H9 (cell line): ENCODE data around the gene INPP5E. TPM values are rescaled to one million over a fixed set of nuclear protein-coding genes. Genes with fewer than 3 reads are reported as not detected.

ENCODE experiments used
- DNase-seq: peaks from one replicate; pipeline ENCODE4 v3.0.0-alpha.2; 2017
- H2AFZ ChIP-seq: one replicate; pipeline ENCODE4 v1.6.1; 2013; ENCODE audit warnings: mild to moderate bottlenecking, low read length, control low read depth, moderate library complexity
- H2AK5ac ChIP-seq: 2 replicates; pipeline ENCODE4 v1.6.1; 2013; ENCODE audit warnings: low read length, control low read depth, mixed read lengths; ENCODE audit not compliant: insufficient read length
- H2BK120ac ChIP-seq: one replicate; pipeline ENCODE4 v1.6.1; 2013; ENCODE audit warnings: low read depth, mild to moderate bottlenecking, low read length, control low read depth, inconsistent platforms; ENCODE audit not compliant: poor library complexity, severe bottlenecking
- H2BK12ac ChIP-seq: 2 replicates; pipeline ENCODE4 v1.6.1; 2013; ENCODE audit warnings: low read length, control low read depth, mixed read lengths, low read depth; ENCODE audit not compliant: insufficient read length
- H2BK15ac ChIP-seq: 2 replicates; pipeline ENCODE4 v1.6.1; 2013; ENCODE audit warnings: low read depth, low read length, control low read depth
- H2BK20ac ChIP-seq: one replicate; pipeline ENCODE4 v1.6.1; 2013; ENCODE audit warnings: low read depth, mild to moderate bottlenecking, low read length, control low read depth, inconsistent platforms; ENCODE audit not compliant: poor library complexity, severe bottlenecking
- H2BK5ac ChIP-seq: 2 replicates; pipeline ENCODE4 v1.6.1; 2013; ENCODE audit warnings: low read length, control low read depth, mixed read lengths; ENCODE audit not compliant: insufficient read length
- H3K14ac ChIP-seq: 2 replicates; pipeline ENCODE4 v1.6.1; 2013; ENCODE audit warnings: low read length, control low read depth; ENCODE audit not compliant: insufficient read depth
- H3K18ac ChIP-seq: 2 replicates; pipeline ENCODE4 v1.6.1; 2013; ENCODE audit warnings: low read depth, mild to moderate bottlenecking, mixed read lengths, low read length, control low read depth; ENCODE audit not compliant: insufficient read length
- H3K23ac ChIP-seq: 2 replicates; pipeline ENCODE4 v1.6.1; 2013; ENCODE audit warnings: low read length, control low read depth, mixed read lengths, low read depth; ENCODE audit not compliant: insufficient read length
- H3K23me2 ChIP-seq: 2 replicates; pipeline ENCODE4 v1.6.1; 2013; ENCODE audit warnings: low read depth, mild to moderate bottlenecking, mixed read lengths, low read length, control low read depth; ENCODE audit not compliant: insufficient read length, poor library complexity, severe bottlenecking
- H3K27ac ChIP-seq: 2 replicates; pipeline ENCODE4 v1.5.1; 2013; ENCODE audit warnings: low read length, control low read depth, mixed read lengths, low read depth; ENCODE audit not compliant: insufficient read length
- H3K27me3 ChIP-seq: 2 replicates; pipeline ENCODE4 v1.6.1; 2013; ENCODE audit warnings: low read length, control low read depth, inconsistent platforms; ENCODE audit not compliant: insufficient read depth
- H3K4ac ChIP-seq: 2 replicates; pipeline ENCODE4 v1.6.1; 2013; ENCODE audit warnings: low read depth, mild to moderate bottlenecking, control low read depth, inconsistent platforms, low read length, moderate library complexity
- H3K4me1 ChIP-seq: 2 replicates; pipeline ENCODE4 v1.6.1; 2013; ENCODE audit warnings: low read length, control low read depth, inconsistent platforms; ENCODE audit not compliant: insufficient read depth
- H3K4me2 ChIP-seq: 2 replicates; pipeline ENCODE4 v1.6.1; 2013; ENCODE audit warnings: low read length, control low read depth, mixed read lengths; ENCODE audit not compliant: insufficient read length, insufficient read depth
- H3K56ac ChIP-seq: 2 replicates; pipeline ENCODE4 v1.6.1; 2013; ENCODE audit warnings: low read depth, mild to moderate bottlenecking, mixed read lengths, low read length, control low read depth; ENCODE audit not compliant: insufficient read length
- H3K79me1 ChIP-seq: 2 replicates; pipeline ENCODE4 v1.6.1; 2013; ENCODE audit warnings: low read depth, mild to moderate bottlenecking, moderate library complexity, low read length, control low read depth, inconsistent platforms; ENCODE audit not compliant: insufficient read depth, poor library complexity, severe bottlenecking
- H3K79me2 ChIP-seq: 2 replicates; pipeline ENCODE4 v1.6.1; 2013; ENCODE audit warnings: low read length, control low read depth, inconsistent platforms; ENCODE audit not compliant: insufficient read depth
- H3K9ac ChIP-seq: 2 replicates; pipeline ENCODE4 v1.6.1; 2013; ENCODE audit warnings: low read length, control low read depth, mixed read lengths; ENCODE audit not compliant: insufficient read length; ENCODE audit errors: extremely low read depth
- H3K9me3 ChIP-seq: one replicate; pipeline ENCODE4 v1.6.1; 2013; ENCODE audit warnings: low read depth, low read length, inconsistent platforms; ENCODE audit not compliant: control insufficient read depth
- H3T11ph ChIP-seq: one replicate; pipeline ENCODE4 v1.6.1; 2013; ENCODE audit warnings: mild to moderate bottlenecking, low read length, control low read depth, inconsistent platforms
- H4K20me1 ChIP-seq: one replicate; pipeline ENCODE4 v1.6.1; 2013; ENCODE audit not compliant: control insufficient read depth, insufficient read length, insufficient read depth
- H4K5ac ChIP-seq: 2 replicates; pipeline ENCODE4 v1.6.1; 2013; ENCODE audit warnings: low read depth, mild to moderate bottlenecking, mixed read lengths, low read length, control low read depth; ENCODE audit not compliant: insufficient read length
- H4K8ac ChIP-seq: replicated peaks from 2 replicates; pipeline ENCODE4 v1.6.1; 2013; ENCODE audit warnings: low read length, control low read depth, mixed read lengths, low read depth; ENCODE audit not compliant: insufficient read length
- H4K91ac ChIP-seq: 2 replicates; pipeline ENCODE4 v1.6.1; 2013; ENCODE audit warnings: low read depth, mild to moderate bottlenecking, moderate library complexity, mixed read lengths, low read length, control low read depth; ENCODE audit not compliant: insufficient read length
- H3K27ac Mint-ChIP-seq, 3 experiments: 2 replicates in 2 of 3; 3 replicates in 1 of 3; pipeline ENCODE4 v1.8.0; 2020 to 2021; ENCODE audit warnings: mixed read lengths in 3 of 3, mild to moderate bottlenecking in 1 of 3, moderate library complexity in 1 of 3
- H3K27me3 Mint-ChIP-seq: 2 replicates; pipeline ENCODE4 v1.8.0; 2021; ENCODE audit warnings: low read depth, mild to moderate bottlenecking, moderate library complexity, mixed read lengths
- H3K36me3 Mint-ChIP-seq, 3 experiments: 2 replicates in 2 of 3; 3 replicates in 1 of 3; pipeline ENCODE4 v1.8.0; 2020 to 2021; ENCODE audit warnings: low read depth in 3 of 3, mixed read lengths in 3 of 3; ENCODE audit not compliant: insufficient read depth in 1 of 3
- H3K4me1 Mint-ChIP-seq, 2 experiments: 2 replicates each; pipeline ENCODE4 v1.8.0; 2020; ENCODE audit warnings: mixed read lengths in 2 of 2
- H3K4me3 Mint-ChIP-seq, 2 experiments: 2 replicates in 1 of 2; 3 replicates in 1 of 2; pipeline ENCODE4 v1.8.0; 2020 to 2021; ENCODE audit warnings: mild to moderate bottlenecking in 2 of 2, mixed read lengths in 2 of 2, moderate library complexity in 1 of 2
- H3K9me3 Mint-ChIP-seq, 2 experiments: 2 replicates in 1 of 2; 3 replicates in 1 of 2; pipeline ENCODE4 v1.8.0; 2020; ENCODE audit warnings: mild to moderate bottlenecking in 2 of 2, mixed read lengths in 2 of 2, moderate library complexity in 1 of 2
- WGBS: extraction: QIAGEN DNeasy Blood & Tissue Kit; methylation state at CpG from one replicate; pipeline ENCODE4 v1.1.7; 2013; ENCODE audit warnings: missing lambda C conversion rate, low lambda C conversion rate, mixed read lengths; ENCODE audit not compliant: insufficient read length; ENCODE audit errors: extremely low coverage; 5-methylcytosine and 5-hydroxymethylcytosine counted together
- total RNA-seq: library from RNA; stranded (reverse); gene quantifications from 2 replicates; pipeline ENCODE4 v1.2.1, GENCODE V29; 2021
- TF ChIP-seq, protein P1 (sequence below): fragments of 200-600 bp; sonication (generic); conservative IDR thresholded peaks from 3 replicates; pipeline ENCODE4 v1.8.0; 2021; ENCODE audit warnings: antibody characterized with exemption, mild to moderate bottlenecking

The INPP5E gene
- total RNA-seq, 1 experiment from 2014 or later: 21.0 TPM

- Histone ChIP-seq H3K14ac (no peak overlapping the region), H3K27ac (no peak overlapping the region), H3K18ac (no peak overlapping the region), H2BK5ac (no peak overlapping the region), H4K5ac (no peak overlapping the region), H3K23me2 (peaks cover under 1% of the 10 kb centered on the region), H3K4me1 (no peaks in the 10 kb centered on the region), H2BK20ac (no peak overlapping the region), H2AFZ (no peak overlapping the region), H4K91ac (no peak overlapping the region), H3K9ac (no peak overlapping the region), H3K27me3 (no peaks in the 10 kb centered on the region), H2BK12ac (no peak overlapping the region), H2AK5ac (no peak overlapping the region), H3K79me2 (peaks cover 6% of the 10 kb centered on the region; the same call in 1 of the 2 replicates), H4K20me1 (no peaks in the 10 kb centered on the region), H3K56ac (no peak overlapping the region), H3K4me2 (no peak overlapping the region), H2BK120ac (no peak overlapping the region), H3K9me3 (no peaks in the 10 kb centered on the region), H4K8ac (no peak overlapping the region), H3K23ac (no peak overlapping the region), H2BK15ac (no peak overlapping the region), H3T11ph (no peak overlapping the region), H3K4ac (no peak overlapping the region), H3K79me1 (peaks cover 9% of the 10 kb centered on the region)
- WGBS: no CpG with 5 or more reads among the region's 8 CpGs
- no peak for DNase-seq
- TF ChIP-seq, protein P1, sequence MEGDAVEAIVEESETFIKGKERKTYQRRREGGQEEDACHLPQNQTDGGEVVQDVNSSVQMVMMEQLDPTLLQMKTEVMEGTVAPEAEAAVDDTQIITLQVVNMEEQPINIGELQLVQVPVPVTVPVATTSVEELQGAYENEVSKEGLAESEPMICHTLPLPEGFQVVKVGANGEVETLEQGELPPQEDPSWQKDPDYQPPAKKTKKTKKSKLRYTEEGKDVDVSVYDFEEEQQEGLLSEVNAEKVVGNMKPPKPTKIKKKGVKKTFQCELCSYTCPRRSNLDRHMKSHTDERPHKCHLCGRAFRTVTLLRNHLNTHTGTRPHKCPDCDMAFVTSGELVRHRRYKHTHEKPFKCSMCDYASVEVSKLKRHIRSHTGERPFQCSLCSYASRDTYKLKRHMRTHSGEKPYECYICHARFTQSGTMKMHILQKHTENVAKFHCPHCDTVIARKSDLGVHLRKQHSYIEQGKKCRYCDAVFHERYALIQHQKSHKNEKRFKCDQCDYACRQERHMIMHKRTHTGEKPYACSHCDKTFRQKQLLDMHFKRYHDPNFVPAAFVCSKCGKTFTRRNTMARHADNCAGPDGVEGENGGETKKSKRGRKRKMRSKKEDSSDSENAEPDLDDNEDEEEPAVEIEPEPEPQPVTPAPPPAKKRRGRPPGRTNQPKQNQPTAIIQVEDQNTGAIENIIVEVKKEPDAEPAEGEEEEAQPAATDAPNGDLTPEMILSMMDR: no peak
- no peak overlapping the region for H3K27ac Mint-ChIP-seq
- peaks cover 4 to 6% of the 10 kb centered on the region in 2 experiments for H3K4me1 Mint-ChIP-seq
- H3K9me3 Mint-ChIP-seq: no peaks in the 10 kb centered on the region
- H3K27me3 Mint-ChIP-seq: no peaks in the 10 kb centered on the region
- no peak overlapping the region for H3K4me3 Mint-ChIP-seq
- H3K36me3 Mint-ChIP-seq: peaks cover 42 to 86% (median 72%) of the 10 kb centered on the region in 3 experiments
These were observed 23.2 kb downstream of the INPP5E start for GRCh38 chr9:136416427-136416826.
